ACC112 (cell line): Measurements from ENCODE around the gene SNTG2.

Experiments
- H2AFZ ChIP-seq: fragments of 200-600 bp; sonication (generic); one replicate; pipeline ENCODE4 v1.6.0; 2017; ENCODE audit warnings: antibody characterized with exemption, low read length; ENCODE audit not compliant: unreplicated experiment
- H3K27ac ChIP-seq: fragments of 200-600 bp; sonication (generic); 2 replicates; pipeline ENCODE4 v1.5.1; 2014; ENCODE audit warnings: low read depth, mild to moderate bottlenecking, antibody characterized with exemption, low read length, moderate library complexity
- H3K27me3 ChIP-seq: fragments of 200-600 bp; sonication (generic); 2 replicates; pipeline ENCODE4 v1.6.1; 2014; ENCODE audit warnings: mild to moderate bottlenecking, antibody characterized with exemption, low read length, moderate library complexity, mixed read lengths; ENCODE audit not compliant: insufficient read depth
- H3K36me3 ChIP-seq: fragments of 200-600 bp; sonication (generic); 2 replicates; pipeline ENCODE4 v1.6.1; 2016; ENCODE audit warnings: mild to moderate bottlenecking, antibody characterized with exemption, low read length, moderate library complexity, mixed read lengths; ENCODE audit not compliant: insufficient read depth
- H3K4me1 ChIP-seq: fragments of 200-600 bp; sonication (generic); one replicate; pipeline ENCODE4 v1.6.1; 2016; ENCODE audit warnings: low read length, mixed read lengths; ENCODE audit not compliant: insufficient read depth, unreplicated experiment, control insufficient read depth
- H3K4me3 ChIP-seq: fragments of 200-600 bp; sonication (generic); 2 replicates; pipeline ENCODE4 v1.5.1; 2014; ENCODE audit warnings: mild to moderate bottlenecking, low read depth, low read length
- H3K79me2 ChIP-seq: fragments of 200-600 bp; sonication (generic); one replicate; pipeline ENCODE4 v1.6.0; 2016; ENCODE audit warnings: low read length; ENCODE audit not compliant: control insufficient read depth, unreplicated experiment, insufficient read depth

SNTG2 gene

GRCh38 chr2:954687-955000 lies 4.0 kb downstream of the SNTG2 start:
- Histone ChIP-seq H3K4me1 (no peaks in the 10 kb centered on the region), H3K4me3 (no peak overlapping the region), H3K36me3 (no peaks in the 10 kb centered on the region), H3K27ac (no peak overlapping the region), H2AFZ (no peak overlapping the region), H3K27me3 (peaks cover 24% of the 10 kb centered on the region), H3K79me2 (no peaks in the 10 kb centered on the region)

- Histone ChIP-seq H3K27me3 (peaks cover 15% of the 10 kb centered on the region), H3K79me2 (no peaks in the 10 kb centered on the region), H3K36me3 (no peaks in the 10 kb centered on the region), H3K4me3 (no peak overlapping the region), H3K27ac (no peak overlapping the region), H2AFZ (no peak overlapping the region), H3K4me1 (no peaks in the 10 kb centered on the region)
These were observed 5.4 kb downstream of the SNTG2 start for GRCh38 chr2:955829-956731.

GRCh38 chr2:959457-959856 lies 8.8 kb downstream of the SNTG2 start:
- Histone ChIP-seq H3K27ac (no peak overlapping the region), H3K4me1 (no peaks in the 10 kb centered on the region), H3K79me2 (no peaks in the 10 kb centered on the region), H3K4me3 (no peak overlapping the region), H3K27me3 (no peaks in the 10 kb centered on the region), H2AFZ (no peak overlapping the region), H3K36me3 (no peaks in the 10 kb centered on the region)

GRCh38 chr2:960061-960736 lies 9.6 kb downstream of the SNTG2 start:
- Histone ChIP-seq H3K36me3 (no peaks in the 10 kb centered on the region), H3K27ac (no peak overlapping the region), H3K4me1 (no peaks in the 10 kb centered on the region), H3K79me2 (no peaks in the 10 kb centered on the region), H2AFZ (no peak overlapping the region), H3K27me3 (no peaks in the 10 kb centered on the region), H3K4me3 (no peak overlapping the region)

GRCh38 chr2:961786-962185 lies 11.1 kb downstream of the SNTG2 start:
- Histone ChIP-seq H3K36me3 (no peaks in the 10 kb centered on the region), H3K27ac (no peak overlapping the region), H3K4me1 (no peaks in the 10 kb centered on the region), H3K4me3 (no peak overlapping the region), H2AFZ (no peak overlapping the region), H3K79me2 (no peaks in the 10 kb centered on the region), H3K27me3 (no peaks in the 10 kb centered on the region)

GRCh38 chr2:963876-964275 lies 13.2 kb downstream of the SNTG2 start:
- H3K4me1 ChIP-seq: no peaks in the 10 kb centered on the region
- no peak overlapping the region for H3K4me3 ChIP-seq
- H3K36me3 ChIP-seq: no peaks in the 10 kb centered on the region
- no peak overlapping the region for H2AFZ ChIP-seq
- H3K79me2 ChIP-seq: no peaks in the 10 kb centered on the region
- no peak overlapping the region for H3K27ac ChIP-seq
- H3K27me3 ChIP-seq: no peaks in the 10 kb centered on the region

GRCh38 chr2:964562-964961 lies 13.9 kb downstream of the SNTG2 start:
- Histone ChIP-seq H3K4me1 (no peaks in the 10 kb centered on the region), H3K4me3 (no peak overlapping the region), H3K36me3 (no peaks in the 10 kb centered on the region), H3K79me2 (no peaks in the 10 kb centered on the region), H2AFZ (no peak overlapping the region), H3K27me3 (no peaks in the 10 kb centered on the region), H3K27ac (no peak overlapping the region)

GRCh38 chr2:965640-966147 lies 15.0 kb downstream of the SNTG2 start:
- Histone ChIP-seq H3K27ac (no peak overlapping the region), H3K4me1 (no peaks in the 10 kb centered on the region), H3K27me3 (no peaks in the 10 kb centered on the region), H3K36me3 (no peaks in the 10 kb centered on the region), H2AFZ (no peak overlapping the region), H3K79me2 (no peaks in the 10 kb centered on the region), H3K4me3 (no peak overlapping the region)

- H2AFZ ChIP-seq: no peak overlapping the region
- no peak overlapping the region for H3K4me3 ChIP-seq
- no peaks in the 10 kb centered on the region for H3K36me3 ChIP-seq
- H3K27me3 ChIP-seq: no peaks in the 10 kb centered on the region
- H3K79me2 ChIP-seq: no peaks in the 10 kb centered on the region
- no peak overlapping the region for H3K27ac ChIP-seq
- no peaks in the 10 kb centered on the region for H3K4me1 ChIP-seq
These were observed 22.5 kb downstream of the SNTG2 start for GRCh38 chr2:973129-973528.

GRCh38 chr2:974054-974453 lies 23.4 kb downstream of the SNTG2 start:
- H3K4me3 ChIP-seq: no peak overlapping the region
- H3K27ac ChIP-seq: no peak overlapping the region
- H3K79me2 ChIP-seq: no peaks in the 10 kb centered on the region
- no peak overlapping the region for H2AFZ ChIP-seq
- H3K4me1 ChIP-seq: no peaks in the 10 kb centered on the region
- H3K27me3 ChIP-seq: no peaks in the 10 kb centered on the region
- no peaks in the 10 kb centered on the region for H3K36me3 ChIP-seq

- Histone ChIP-seq H3K4me1 (no peaks in the 10 kb centered on the region), H3K4me3 (no peak overlapping the region), H3K79me2 (no peaks in the 10 kb centered on the region), H2AFZ (no peak overlapping the region), H3K36me3 (no peaks in the 10 kb centered on the region), H3K27me3 (no peaks in the 10 kb centered on the region), H3K27ac (no peak overlapping the region)
These were observed 23.9 kb downstream of the SNTG2 start for GRCh38 chr2:974502-974901.
